ENCODE data around the gene GNGT2. TPM values are rescaled to one million over a fixed set of nuclear protein-coding genes. Genes with fewer than 3 reads are reported as not detected.
"Not testable (repeated sequence)": the region's sequence is repeated elsewhere in the genome, so short reads cannot be mapped to it uniquely, and the experiment has no call there.

GNGT2 gene
- total RNA-seq, 4 donors from 2014 or later, result 1.4 to 1.7 TPM; not detected in 2

DNA sequence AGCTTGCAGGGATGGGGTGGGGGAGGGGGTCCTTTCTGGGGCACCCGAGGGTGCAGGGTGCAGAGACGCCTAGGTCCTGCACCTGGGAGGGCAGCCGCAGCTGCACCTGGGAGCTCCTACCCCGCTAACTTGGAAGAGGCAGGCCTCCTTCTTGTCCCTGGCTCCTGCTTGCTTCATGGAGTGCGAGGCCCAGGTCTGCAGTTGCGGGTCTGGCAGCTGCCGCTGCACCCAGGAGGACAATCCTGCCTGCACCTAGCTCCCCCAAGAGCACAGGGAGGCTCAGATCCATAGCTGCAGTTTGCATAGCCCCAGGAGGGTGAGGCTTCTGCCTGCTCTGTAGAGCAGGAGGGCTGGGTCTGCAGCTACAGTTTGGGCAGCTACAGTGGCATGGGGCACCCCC is 26.6 kb downstream of the GNGT2 start:
- DNase-seq, result no peak
- Histone ChIP-seq H3K27ac (no peak overlapping the region), H3K27me3 (peaks cover 0 to 23% (median 0%) of the 10 kb centered on the region in 4 donors), H3K4me3 (no peak overlapping the region), H3K36me3 (no peaks in the 10 kb centered on the region), H3K9me3 (peaks cover 0 to 5% (median 0%) of the 10 kb centered on the region in 3 donors), H3K4me1 (no peaks in the 10 kb centered on the region)
- 92% methylated on average over 4 of the region's 7 CpGs; no CpG with 5 or more reads in 1 of the 2 donors for WGBS, 2 donors
- no peak for TF ChIP-seq POLR2A (IDR thresholded peaks at IDR 0.05)
- TF ChIP-seq, protein P1, sequence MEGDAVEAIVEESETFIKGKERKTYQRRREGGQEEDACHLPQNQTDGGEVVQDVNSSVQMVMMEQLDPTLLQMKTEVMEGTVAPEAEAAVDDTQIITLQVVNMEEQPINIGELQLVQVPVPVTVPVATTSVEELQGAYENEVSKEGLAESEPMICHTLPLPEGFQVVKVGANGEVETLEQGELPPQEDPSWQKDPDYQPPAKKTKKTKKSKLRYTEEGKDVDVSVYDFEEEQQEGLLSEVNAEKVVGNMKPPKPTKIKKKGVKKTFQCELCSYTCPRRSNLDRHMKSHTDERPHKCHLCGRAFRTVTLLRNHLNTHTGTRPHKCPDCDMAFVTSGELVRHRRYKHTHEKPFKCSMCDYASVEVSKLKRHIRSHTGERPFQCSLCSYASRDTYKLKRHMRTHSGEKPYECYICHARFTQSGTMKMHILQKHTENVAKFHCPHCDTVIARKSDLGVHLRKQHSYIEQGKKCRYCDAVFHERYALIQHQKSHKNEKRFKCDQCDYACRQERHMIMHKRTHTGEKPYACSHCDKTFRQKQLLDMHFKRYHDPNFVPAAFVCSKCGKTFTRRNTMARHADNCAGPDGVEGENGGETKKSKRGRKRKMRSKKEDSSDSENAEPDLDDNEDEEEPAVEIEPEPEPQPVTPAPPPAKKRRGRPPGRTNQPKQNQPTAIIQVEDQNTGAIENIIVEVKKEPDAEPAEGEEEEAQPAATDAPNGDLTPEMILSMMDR (IDR thresholded peaks at IDR 0.05), result no peak
- intact Hi-C loops (cut with DNase I), result loop anchor here (5.0 kb wide), 1 partner anchor 38 kb away; no protein-coding TSS in a partner anchor

DNA sequence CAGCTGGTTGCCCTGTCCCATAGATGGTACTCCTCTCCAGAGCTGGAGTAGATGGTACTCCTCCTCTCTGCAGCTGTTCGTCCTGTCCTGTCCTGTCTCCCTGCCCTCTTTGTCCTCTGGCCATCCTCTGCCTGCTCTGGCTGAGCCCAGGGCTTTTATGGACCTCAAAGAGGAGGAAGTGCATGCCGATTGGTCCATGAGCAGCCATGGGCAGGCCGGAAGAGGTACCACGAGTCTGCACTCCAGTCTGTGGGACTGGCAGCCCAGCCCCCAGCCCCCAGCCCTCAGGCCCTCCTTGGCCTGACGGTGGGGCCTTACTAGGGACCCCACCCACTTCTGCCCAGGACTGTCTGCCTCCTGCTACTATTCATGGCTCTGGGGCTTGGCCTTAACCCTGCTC is 27.0 kb downstream of the GNGT2 start:
- no peak for DNase-seq
- WGBS, 2 donors, result 86 to 89% methylated on average over 1 of the region's 5 CpGs
- peaks cover 0 to 5% (median 0%) of the 10 kb centered on the region in 3 donors for H3K9me3 ChIP-seq
- H3K27me3 ChIP-seq, result peaks cover 0 to 23% (median 0%) of the 10 kb centered on the region in 4 donors
- no peak for TF ChIP-seq POLR2A (IDR thresholded peaks at IDR 0.05)
- TF ChIP-seq, protein P1 (IDR thresholded peaks at IDR 0.05), result no peak
- intact Hi-C loops (cut with DNase I), result loop anchor here (5.0 kb wide), 1 partner anchor 39 kb away; no protein-coding TSS in a partner anchor
- H3K4me1 ChIP-seq, result no peaks in the 10 kb centered on the region
- no peak overlapping the region for H3K27ac ChIP-seq
- no peaks in the 10 kb centered on the region for H3K36me3 ChIP-seq
- H3K4me3 ChIP-seq, result no peak overlapping the region

DNA sequence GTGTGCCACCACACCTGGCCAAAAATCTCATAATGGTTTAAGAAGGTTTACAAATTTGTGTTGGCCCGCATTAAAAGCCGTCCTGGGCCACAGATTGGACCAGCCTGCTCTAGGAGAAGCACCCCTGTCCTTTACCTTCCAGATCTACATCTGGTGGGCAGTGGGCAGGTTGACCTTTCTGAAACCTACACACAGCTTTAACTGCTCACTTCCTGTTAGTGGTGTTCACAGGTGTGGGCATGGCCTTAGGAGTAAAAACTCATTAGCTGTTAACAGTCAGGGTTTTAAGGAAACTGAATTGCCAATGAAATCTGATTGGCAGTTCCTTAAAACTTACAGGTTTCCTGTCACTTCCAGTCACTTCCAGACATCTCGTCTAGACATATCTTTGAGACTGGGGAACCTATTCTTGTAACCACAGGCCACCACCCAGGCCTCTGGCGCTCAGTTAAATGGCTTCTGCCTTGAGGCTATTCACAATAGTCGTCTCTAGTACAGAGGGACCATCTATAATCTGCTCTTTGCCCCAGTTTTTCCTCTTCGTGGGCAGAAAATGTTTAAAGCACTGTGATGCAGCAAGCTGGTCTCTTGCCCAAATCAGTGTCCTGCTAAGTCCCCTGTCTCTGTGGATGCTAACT is 29.3 kb downstream of the GNGT2 start:
- Histone ChIP-seq H3K9me3 (peaks cover 0 to 17% (median 17%) of the 10 kb centered on the region in 3 donors), H3K4me3 (no peak overlapping the region), H3K4me1 (no peaks in the 10 kb centered on the region), H3K36me3 (no peaks in the 10 kb centered on the region), H3K27ac (no peak overlapping the region), H3K27me3 (peaks cover 0 to 29% (median 0%) of the 10 kb centered on the region in 4 donors)
- intact Hi-C loops (cut with DNase I), result loop anchor here (5.0 kb wide), 1 partner anchor 41 kb away; no protein-coding TSS in a partner anchor
- 72 to 79% methylated on average over 6 of the region's 6 CpGs for WGBS, 2 donors
- TF ChIP-seq, protein P1 (IDR thresholded peaks at IDR 0.05), result no peak
- TF ChIP-seq POLR2A (IDR thresholded peaks at IDR 0.05), result no peak
- no peak for DNase-seq

DNA sequence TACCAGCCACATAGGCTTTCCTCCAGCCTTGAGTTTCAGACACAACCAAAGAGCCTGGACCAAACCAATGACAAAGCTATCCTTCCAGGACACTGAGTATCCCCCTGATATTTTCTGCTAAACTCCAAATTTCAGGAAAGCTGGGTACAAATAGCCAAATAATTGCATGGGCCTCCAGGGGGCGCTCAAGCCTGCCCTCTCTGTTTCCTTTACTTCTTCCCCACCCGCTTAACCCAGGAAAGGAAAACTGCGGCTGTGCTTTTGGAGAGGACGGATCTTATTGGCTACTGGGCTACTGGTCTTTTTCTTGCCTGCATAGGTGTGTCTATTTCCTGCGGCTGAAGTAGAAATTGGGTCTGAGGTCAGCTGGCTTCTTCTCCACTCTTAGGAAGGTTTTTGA is 30.1 kb downstream of the GNGT2 start:
- intact Hi-C loops (cut with DNase I), result loop anchor here (5.0 kb wide), 1 partner anchor 42 kb away; no protein-coding TSS in a partner anchor
- TF ChIP-seq, protein P1 (IDR thresholded peaks at IDR 0.05), result peak; percentile 63 to 79 (median 70)
- no peak for TF ChIP-seq POLR2A (IDR thresholded peaks at IDR 0.05)

DNA sequence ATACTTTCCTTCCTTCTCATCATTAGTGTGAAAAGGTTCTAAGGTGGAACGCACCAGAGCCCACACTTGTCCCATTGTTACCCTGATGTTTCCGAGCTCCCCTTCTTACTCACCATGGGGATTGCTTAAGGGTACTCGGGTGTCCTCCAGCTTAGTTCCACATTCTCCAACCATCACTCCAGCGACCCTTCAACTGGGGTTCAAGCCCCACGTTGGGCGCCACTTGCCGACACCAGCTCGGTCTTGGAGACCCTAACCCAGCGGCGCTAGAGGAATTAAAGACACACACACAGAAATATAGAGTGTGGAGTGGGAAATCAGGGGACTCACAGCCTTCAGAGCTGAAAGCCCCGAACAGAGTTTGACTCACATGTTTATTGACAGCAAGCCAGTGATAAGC is 34.4 kb downstream of the GNGT2 start:
- H3K36me3 ChIP-seq; H3K27ac ChIP-seq; DNase-seq; H3K4me1 ChIP-seq; H3K4me3 ChIP-seq; intact Hi-C loops (cut with DNase I): not testable (repeated sequence)
- Histone ChIP-seq H3K27me3 (peaks cover 0 to 49% (median 0%) of the 10 kb centered on the region in 4 donors), H3K9me3 (peaks cover 0 to 33% (median 20%) of the 10 kb centered on the region in 3 donors)
- 89 to 91% methylated on average over 5 to 11 of the region's 11 CpGs for WGBS, 2 donors

More for the DNA sequence above, 30.1 kb downstream of the GNGT2 start:
- Histone ChIP-seq H3K4me3 (no peak overlapping the region), H3K36me3 (no peaks in the 10 kb centered on the region), H3K27ac (no peak overlapping the region), H3K4me1 (no peaks in the 10 kb centered on the region), H3K27me3 (peaks cover 0 to 31% (median 0%) of the 10 kb centered on the region in 4 donors), H3K9me3 (peaks cover 0 to 25% (median 20%) of the 10 kb centered on the region in 3 donors)
- DNase-seq, result no peak
- 13 to 17% methylated on average over 5 of the region's 5 CpGs for WGBS, 2 donors

DNA sequence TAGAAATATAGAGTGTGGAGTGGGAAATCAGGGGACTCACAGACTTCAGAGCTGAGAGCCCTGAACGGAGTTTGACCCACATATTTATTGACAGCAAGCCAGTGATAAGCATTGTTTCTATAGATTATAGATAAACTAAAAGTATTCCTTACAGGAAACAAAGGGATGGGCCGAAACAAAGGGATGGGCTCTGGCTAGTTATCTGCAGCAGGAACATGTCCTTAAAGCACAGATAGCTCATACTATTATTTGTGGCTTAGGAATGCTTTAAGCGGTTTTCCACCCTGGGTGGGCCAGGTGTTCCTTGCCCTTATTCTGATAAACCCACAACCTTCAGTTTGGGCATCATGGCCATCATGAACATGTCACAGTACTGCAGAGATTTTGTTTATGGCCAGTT is 39.7 kb downstream of the GNGT2 start:
- H3K27ac ChIP-seq; H3K4me1 ChIP-seq; H3K36me3 ChIP-seq; H3K4me3 ChIP-seq; DNase-seq; intact Hi-C loops (cut with DNase I): not testable (repeated sequence)
- WGBS, 2 donors, result 73 to 81% methylated on average over 3 of the region's 3 CpGs
- Histone ChIP-seq H3K9me3 (peaks cover 0 to 12% (median 5%) of the 10 kb centered on the region in 3 donors), H3K27me3 (peaks cover 0 to 93% (median 0%) of the 10 kb centered on the region in 4 donors)

All from esophagus squamous epithelium (tissue), 5 donors.